ENCODE measurements around the gene KCNQ4. TPM values are rescaled to one million over a fixed set of nuclear protein-coding genes. Genes with fewer than 3 reads are reported as not detected.

The KCNQ4 gene
- total and polyA plus RNA-seq, 2 experiments from 2014 or later = 1.3 to 3.0 TPM

DNA sequence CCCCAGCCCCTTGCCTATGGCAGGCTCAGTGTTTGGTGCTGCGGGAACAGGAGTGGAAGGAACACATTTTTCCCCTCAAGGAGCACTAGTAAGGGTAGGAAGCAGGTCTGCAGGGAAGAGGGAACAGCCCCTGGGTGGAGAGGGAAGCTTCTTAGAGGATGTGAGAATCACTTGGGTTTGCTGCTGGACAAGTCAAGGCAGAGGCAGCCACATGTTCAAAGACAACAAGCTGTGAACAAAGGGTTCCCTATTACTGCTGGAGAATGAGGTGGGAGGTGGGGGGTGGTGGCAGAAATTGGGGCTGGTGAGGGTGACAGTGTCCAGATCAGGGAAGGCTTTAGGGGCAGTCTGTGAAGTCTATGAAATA is 103.4 kb downstream of the KCNQ4 start:
- Histone ChIP-seq H3K4me2 (no peak overlapping the region), H3K27ac (ENCODE audit: low read depth) (no peak overlapping the region), H3K36me3 (ENCODE audit: insufficient read depth) (no peaks in the 10 kb centered on the region), H2AFZ (peak overlapping the region; percentile 78; the same call in 1 of the 2 replicates), H3F3A (replicated peaks; ENCODE audit: low read depth) (no peaks in the 10 kb centered on the region), H3K4me3 (no peak overlapping the region), H4K20me1 (replicated peaks; ENCODE audit: insufficient read depth) (no peaks in the 10 kb centered on the region), H3K27me3 (ENCODE audit: insufficient read depth) (peaks cover 30% of the 10 kb centered on the region), H3K4me1 (ENCODE audit: insufficient read depth) (peaks cover 4% of the 10 kb centered on the region; the same call in 1 of the 2 replicates), H3K79me2 (replicated peaks; ENCODE audit: insufficient read depth) (no peaks in the 10 kb centered on the region), H3K9me2 (ENCODE audit: insufficient read depth) (no peaks in the 10 kb centered on the region)
- TF ChIP-seq, protein P1, sequence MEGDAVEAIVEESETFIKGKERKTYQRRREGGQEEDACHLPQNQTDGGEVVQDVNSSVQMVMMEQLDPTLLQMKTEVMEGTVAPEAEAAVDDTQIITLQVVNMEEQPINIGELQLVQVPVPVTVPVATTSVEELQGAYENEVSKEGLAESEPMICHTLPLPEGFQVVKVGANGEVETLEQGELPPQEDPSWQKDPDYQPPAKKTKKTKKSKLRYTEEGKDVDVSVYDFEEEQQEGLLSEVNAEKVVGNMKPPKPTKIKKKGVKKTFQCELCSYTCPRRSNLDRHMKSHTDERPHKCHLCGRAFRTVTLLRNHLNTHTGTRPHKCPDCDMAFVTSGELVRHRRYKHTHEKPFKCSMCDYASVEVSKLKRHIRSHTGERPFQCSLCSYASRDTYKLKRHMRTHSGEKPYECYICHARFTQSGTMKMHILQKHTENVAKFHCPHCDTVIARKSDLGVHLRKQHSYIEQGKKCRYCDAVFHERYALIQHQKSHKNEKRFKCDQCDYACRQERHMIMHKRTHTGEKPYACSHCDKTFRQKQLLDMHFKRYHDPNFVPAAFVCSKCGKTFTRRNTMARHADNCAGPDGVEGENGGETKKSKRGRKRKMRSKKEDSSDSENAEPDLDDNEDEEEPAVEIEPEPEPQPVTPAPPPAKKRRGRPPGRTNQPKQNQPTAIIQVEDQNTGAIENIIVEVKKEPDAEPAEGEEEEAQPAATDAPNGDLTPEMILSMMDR (conservative IDR thresholded peaks at IDR 0.05; ENCODE audit: low read depth in 2 of 2) = no peak
- TF ChIP-seq EZH2phosphoT487 (IDR thresholded peaks at IDR 0.05; ENCODE audit: unreplicated experiment) = no peak
- Mint-ChIP-seq H3K36me3 (ENCODE audit: low read depth) (no peaks in the 10 kb centered on the region), H3K27me3 (ENCODE audit: insufficient read depth, low read depth, poor library complexity) (peaks cover 24% of the 10 kb centered on the region), H3K9me3 (no peaks in the 10 kb centered on the region), H3K4me3 (no peak overlapping the region), H3K4me1 (peaks cover 6% of the 10 kb centered on the region; the same call in 2 of the 3 replicates), H3K27ac (no peak overlapping the region)
- ATAC-seq = no peak
- no peak for DNase-seq (ENCODE audit: low spot score)

DNA sequence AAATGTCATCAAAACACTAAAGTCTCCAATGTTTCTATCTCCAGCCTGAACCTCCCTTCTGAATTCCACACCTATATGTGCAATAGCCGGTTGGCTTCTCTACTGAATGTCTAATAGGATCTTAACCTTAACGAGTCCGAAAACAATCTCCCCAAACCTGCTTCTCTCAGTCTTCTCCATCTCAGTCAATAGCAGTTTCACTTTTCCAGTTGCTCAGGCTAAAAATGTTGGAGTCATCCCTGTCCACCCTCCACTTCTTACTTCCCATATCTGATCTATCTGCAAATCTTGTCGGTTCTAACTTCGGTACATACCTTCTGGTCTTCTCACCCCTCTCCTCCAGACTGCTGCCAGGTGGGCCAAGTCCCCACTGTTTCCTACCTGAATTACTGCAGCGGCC is 104.1 kb downstream of the KCNQ4 start:
- H3K36me3 ChIP-seq (ENCODE audit: insufficient read depth) = no peaks in the 10 kb centered on the region
- H3K27ac ChIP-seq (ENCODE audit: low read depth) = no peak overlapping the region
- no peak overlapping the region for H3K4me2 ChIP-seq
- peaks cover 4% of the 10 kb centered on the region; the same call in 1 of the 2 replicates for H3K4me1 ChIP-seq (ENCODE audit: insufficient read depth)
- H2AFZ ChIP-seq = no peak overlapping the region; the same call in 1 of the 2 replicates
- H3K9me2 ChIP-seq (ENCODE audit: insufficient read depth) = no peaks in the 10 kb centered on the region
- peaks cover 30% of the 10 kb centered on the region for H3K27me3 ChIP-seq (ENCODE audit: insufficient read depth)
- H3F3A ChIP-seq (replicated peaks; ENCODE audit: low read depth) = no peaks in the 10 kb centered on the region
- no peak overlapping the region for H3K4me3 ChIP-seq
- DNase-seq (ENCODE audit: low spot score) (no peak), ATAC-seq (no peak)
- no peak overlapping the region for H3K4me3 Mint-ChIP-seq
- H3K9me3 Mint-ChIP-seq = peaks cover 1% of the 10 kb centered on the region; the same call in 1 of the 3 replicates
- H3K79me2 ChIP-seq (replicated peaks; ENCODE audit: insufficient read depth) = no peaks in the 10 kb centered on the region
- peaks cover 23% of the 10 kb centered on the region for H3K27me3 Mint-ChIP-seq (ENCODE audit: insufficient read depth, low read depth, poor library complexity)
- no peaks in the 10 kb centered on the region for H3K36me3 Mint-ChIP-seq (ENCODE audit: low read depth)
- peaks cover 6% of the 10 kb centered on the region; the same call in 2 of the 3 replicates for H3K4me1 Mint-ChIP-seq
- no peak overlapping the region for H3K27ac Mint-ChIP-seq
- H4K20me1 ChIP-seq (replicated peaks; ENCODE audit: insufficient read depth) = no peaks in the 10 kb centered on the region
- TF ChIP-seq NANOG (IDR thresholded peaks at IDR 0.05; ENCODE audit: borderline replicate concordance) = no peak
- TF ChIP-seq, protein P2, sequence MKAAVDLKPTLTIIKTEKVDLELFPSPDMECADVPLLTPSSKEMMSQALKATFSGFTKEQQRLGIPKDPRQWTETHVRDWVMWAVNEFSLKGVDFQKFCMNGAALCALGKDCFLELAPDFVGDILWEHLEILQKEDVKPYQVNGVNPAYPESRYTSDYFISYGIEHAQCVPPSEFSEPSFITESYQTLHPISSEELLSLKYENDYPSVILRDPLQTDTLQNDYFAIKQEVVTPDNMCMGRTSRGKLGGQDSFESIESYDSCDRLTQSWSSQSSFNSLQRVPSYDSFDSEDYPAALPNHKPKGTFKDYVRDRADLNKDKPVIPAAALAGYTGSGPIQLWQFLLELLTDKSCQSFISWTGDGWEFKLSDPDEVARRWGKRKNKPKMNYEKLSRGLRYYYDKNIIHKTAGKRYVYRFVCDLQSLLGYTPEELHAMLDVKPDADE (IDR thresholded peaks at IDR 0.05) = no peak
- TF ChIP-seq POLR2AphosphoS5 (IDR thresholded peaks at IDR 0.05; ENCODE audit: low read depth) = no peak
- no peak for TF ChIP-seq ZNF114 (CRISPR knock-in tag; IDR thresholded peaks at IDR 0.05)
- TF ChIP-seq, protein P3, sequence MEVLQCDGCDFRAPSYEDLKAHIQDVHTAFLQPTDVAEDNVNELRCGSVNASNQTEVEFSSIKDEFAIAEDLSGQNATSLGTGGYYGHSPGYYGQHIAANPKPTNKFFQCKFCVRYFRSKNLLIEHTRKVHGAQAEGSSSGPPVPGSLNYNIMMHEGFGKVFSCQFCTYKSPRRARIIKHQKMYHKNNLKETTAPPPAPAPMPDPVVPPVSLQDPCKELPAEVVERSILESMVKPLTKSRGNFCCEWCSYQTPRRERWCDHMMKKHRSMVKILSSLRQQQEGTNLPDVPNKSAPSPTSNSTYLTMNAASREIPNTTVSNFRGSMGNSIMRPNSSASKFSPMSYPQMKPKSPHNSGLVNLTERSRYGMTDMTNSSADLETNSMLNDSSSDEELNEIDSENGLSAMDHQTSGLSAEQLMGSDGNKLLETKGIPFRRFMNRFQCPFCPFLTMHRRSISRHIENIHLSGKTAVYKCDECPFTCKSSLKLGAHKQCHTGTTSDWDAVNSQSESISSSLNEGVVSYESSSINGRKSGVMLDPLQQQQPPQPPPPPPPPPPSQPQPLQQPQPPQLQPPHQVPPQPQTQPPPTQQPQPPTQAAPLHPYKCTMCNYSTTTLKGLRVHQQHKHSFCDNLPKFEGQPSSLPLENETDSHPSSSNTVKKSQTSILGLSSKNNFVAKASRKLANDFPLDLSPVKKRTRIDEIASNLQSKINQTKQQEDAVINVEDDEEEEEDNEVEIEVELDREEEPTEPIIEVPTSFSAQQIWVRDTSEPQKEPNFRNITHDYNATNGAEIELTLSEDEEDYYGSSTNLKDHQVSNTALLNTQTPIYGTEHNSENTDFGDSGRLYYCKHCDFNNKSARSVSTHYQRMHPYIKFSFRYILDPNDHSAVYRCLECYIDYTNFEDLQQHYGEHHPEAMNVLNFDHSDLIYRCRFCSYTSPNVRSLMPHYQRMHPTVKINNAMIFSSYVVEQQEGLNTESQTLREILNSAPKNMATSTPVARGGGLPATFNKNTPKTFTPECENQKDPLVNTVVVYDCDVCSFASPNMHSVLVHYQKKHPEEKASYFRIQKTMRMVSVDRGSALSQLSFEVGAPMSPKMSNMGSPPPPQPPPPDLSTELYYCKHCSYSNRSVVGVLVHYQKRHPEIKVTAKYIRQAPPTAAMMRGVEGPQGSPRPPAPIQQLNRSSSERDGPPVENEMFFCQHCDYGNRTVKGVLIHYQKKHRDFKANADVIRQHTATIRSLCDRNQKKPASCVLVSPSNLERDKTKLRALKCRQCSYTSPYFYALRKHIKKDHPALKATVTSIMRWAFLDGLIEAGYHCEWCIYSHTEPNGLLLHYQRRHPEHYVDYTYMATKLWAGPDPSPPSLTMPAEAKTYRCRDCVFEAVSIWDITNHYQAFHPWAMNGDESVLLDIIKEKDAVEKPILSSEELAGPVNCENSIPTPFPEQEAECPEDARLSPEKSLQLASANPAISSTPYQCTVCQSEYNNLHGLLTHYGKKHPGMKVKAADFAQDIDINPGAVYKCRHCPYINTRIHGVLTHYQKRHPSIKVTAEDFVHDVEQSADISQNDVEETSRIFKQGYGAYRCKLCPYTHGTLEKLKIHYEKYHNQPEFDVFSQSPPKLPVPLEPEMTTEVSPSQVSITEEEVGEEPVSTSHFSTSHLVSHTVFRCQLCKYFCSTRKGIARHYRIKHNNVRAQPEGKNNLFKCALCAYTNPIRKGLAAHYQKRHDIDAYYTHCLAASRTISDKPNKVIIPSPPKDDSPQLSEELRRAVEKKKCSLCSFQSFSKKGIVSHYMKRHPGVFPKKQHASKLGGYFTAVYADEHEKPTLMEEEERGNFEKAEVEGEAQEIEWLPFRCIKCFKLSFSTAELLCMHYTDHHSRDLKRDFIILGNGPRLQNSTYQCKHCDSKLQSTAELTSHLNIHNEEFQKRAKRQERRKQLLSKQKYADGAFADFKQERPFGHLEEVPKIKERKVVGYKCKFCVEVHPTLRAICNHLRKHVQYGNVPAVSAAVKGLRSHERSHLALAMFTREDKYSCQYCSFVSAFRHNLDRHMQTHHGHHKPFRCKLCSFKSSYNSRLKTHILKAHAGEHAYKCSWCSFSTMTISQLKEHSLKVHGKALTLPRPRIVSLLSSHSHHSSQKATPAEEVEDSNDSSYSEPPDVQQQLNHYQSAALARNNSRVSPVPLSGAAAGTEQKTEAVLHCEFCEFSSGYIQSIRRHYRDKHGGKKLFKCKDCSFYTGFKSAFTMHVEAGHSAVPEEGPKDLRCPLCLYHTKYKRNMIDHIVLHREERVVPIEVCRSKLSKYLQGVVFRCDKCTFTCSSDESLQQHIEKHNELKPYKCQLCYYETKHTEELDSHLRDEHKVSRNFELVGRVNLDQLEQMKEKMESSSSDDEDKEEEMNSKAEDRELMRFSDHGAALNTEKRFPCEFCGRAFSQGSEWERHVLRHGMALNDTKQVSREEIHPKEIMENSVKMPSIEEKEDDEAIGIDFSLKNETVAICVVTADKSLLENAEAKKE (CRISPR knock-in tag; IDR thresholded peaks at IDR 0.05) = no peak
- no peak for TF ChIP-seq EZH2 (IDR thresholded peaks at IDR 0.05; ENCODE audit: low read depth, unreplicated experiment)
- TF ChIP-seq CREB1 (CRISPR knock-in tag; IDR thresholded peaks at IDR 0.05; ENCODE audit: low read depth) = no peak
- no peak for TF ChIP-seq EZH2phosphoT487 (IDR thresholded peaks at IDR 0.05; ENCODE audit: unreplicated experiment)
- TF ChIP-seq JUNB (IDR thresholded peaks at IDR 0.05; ENCODE audit: unreplicated experiment) = no peak

Data from GM23338 (cell line).